CD4-positive, alpha-beta T cell treated with Interleukin-21 for 1 hour (primary cell): ENCODE measurements around the gene LOXL1.

Experiments used
- DNase-seq: peaks from one replicate; pipeline ENCODE4 v3.0.0-alpha.2; 2020

LOXL1 gene, protein sequence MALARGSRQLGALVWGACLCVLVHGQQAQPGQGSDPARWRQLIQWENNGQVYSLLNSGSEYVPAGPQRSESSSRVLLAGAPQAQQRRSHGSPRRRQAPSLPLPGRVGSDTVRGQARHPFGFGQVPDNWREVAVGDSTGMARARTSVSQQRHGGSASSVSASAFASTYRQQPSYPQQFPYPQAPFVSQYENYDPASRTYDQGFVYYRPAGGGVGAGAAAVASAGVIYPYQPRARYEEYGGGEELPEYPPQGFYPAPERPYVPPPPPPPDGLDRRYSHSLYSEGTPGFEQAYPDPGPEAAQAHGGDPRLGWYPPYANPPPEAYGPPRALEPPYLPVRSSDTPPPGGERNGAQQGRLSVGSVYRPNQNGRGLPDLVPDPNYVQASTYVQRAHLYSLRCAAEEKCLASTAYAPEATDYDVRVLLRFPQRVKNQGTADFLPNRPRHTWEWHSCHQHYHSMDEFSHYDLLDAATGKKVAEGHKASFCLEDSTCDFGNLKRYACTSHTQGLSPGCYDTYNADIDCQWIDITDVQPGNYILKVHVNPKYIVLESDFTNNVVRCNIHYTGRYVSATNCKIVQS

DNA sequence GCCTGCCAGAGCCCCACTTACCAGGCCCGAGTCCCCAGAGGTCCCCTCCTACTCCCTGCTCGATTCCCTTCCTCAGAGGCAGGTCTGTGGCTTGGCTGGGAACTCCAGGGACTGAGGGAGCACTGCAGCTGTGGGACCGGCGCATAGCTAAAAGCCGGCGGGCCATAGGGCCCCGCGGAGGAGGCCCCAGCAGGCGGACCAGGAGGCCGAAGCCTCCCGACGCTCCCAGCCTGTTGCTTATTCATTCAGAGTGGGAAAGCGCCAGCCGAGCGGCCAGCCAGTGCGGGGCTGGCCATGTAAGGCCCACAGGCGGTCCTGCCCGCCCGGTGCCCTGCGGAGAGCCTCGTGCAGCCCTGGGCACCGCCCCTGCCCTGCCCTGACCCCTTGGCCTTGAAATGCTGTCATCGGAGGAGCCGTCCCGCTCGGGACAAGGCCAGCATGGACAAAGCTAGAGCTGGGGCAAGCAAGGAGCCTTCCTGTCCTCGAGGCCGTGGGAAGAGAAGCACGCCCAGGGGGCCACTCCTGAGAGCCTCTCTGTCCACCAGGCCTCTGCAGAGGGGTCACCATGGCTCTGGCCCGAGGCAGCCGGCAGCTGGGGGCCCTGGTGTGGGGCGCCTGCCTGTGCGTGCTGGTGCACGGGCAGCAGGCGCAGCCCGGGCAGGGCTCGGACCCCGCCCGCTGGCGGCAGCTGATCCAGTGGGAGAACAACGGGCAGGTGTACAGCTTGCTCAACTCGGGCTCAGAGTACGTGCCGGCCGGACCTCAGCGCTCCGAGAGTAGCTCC lies at the start of gene LOXL1:
Gene LOXL1 (plus strand): TSS at position 244 of the 784 bp plus-strand sequence. CDS start 322 bp downstream, at position 566.
- no peak for DNase-seq

DNA sequence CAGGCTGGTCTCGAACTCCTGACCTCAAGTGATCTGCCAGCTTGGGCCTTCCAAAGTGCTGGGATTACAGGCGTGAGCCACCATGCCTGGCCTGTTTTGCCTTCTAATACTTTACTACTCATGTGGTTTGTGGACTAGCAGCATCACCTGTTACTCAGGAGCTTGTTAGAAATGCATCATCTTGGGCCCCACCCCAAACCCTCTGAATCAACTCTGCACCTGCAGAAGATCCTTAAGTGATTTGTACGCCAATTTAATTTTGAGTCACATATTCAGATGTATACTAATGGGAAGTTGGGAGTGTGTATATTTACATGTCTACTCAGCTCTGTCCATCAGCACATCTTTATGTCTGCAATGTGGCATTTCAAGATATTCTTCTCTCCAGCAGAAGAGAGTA lies 46.8 kb upstream of the LOXL1 start:
- no peak for DNase-seq

DNA sequence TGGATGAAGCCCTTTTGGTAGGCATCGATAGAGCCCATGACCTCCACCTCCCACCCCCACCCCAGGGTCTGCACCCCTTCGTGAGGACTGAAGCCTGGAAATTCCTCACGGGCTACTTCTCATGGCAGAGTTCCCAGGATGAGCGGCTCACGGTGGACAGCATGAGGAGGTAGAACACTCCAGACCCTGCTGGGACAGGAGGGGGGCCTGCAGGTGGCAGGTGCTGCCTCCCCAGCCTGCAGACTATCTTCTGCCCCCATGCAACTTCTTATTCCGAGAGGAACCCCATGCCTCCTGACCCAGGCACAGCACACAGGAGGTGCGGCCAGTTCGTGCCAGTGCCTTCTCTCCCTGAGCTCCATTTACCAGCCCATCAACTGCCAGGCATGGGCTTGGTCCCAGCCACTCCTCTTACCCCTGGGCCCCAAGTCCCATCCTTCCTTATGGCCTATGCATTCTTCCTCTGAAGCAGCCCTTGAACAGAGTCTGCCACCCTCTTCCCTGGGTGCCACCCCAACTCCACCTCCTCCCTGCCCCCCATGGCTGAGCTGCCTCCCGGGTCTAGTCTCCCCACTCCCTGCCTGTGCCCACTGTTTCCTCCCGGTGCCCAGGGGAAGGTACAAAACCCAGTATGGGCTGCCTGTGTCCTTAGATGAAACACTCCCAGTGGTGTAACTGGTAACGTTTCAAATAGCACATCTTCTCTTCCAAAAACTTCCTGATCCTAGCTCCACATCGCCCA lies 44.5 kb upstream of the LOXL1 start:
- DNase-seq: no peak

DNA sequence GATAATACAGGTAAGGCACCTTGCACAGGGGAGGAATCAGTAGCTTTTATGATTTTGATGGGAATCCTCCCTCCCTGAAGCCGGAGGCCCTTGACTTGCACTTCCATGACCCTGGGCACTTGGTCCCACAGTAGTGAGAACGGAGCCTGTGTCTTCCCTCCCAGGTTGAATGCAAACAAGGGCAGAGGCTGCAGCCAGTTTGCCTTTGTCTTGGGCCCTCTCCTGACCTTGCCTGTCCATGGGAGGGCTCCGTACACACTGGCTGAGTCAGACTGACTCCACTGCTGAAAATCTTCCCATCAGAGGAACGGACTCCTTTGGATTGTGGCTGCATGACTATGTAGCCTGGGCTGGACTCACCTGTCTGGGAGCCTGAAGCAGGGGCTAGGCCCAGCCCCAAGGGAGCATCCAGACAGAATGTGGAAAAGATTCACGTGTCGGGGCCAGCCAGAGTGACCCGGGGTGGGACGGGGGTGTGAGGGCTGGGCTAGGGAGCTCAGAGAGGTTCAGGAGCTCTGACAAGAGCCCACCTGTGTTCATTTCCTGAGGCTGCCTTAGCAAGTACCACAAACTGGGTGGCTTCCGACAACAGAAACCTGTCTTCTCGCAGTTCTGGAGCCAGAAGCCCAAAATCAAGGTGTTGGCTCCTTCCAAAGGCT lies 43.4 kb upstream of the LOXL1 start:
- no peak for DNase-seq

DNA sequence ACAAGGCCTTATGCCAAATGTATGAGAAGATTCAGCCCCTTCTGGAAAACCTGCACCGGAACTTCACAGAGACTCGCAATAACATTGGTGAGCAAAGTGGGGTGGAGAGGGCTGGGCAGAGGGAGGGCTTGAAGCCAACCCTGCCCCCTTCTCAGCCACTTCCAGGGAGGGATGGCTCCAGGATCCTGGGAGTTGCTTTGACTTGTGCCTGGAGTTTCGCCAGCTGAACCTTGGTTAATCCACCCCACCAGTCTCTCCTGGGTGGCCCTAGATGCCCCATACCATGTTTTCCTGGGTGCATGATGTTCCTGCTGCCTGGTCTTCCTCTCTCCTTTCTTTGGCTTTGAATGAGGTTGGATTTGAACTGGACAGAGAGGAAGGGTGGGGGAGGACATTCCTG lies 42.1 kb upstream of the LOXL1 start:
- DNase-seq: no peak

DNA sequence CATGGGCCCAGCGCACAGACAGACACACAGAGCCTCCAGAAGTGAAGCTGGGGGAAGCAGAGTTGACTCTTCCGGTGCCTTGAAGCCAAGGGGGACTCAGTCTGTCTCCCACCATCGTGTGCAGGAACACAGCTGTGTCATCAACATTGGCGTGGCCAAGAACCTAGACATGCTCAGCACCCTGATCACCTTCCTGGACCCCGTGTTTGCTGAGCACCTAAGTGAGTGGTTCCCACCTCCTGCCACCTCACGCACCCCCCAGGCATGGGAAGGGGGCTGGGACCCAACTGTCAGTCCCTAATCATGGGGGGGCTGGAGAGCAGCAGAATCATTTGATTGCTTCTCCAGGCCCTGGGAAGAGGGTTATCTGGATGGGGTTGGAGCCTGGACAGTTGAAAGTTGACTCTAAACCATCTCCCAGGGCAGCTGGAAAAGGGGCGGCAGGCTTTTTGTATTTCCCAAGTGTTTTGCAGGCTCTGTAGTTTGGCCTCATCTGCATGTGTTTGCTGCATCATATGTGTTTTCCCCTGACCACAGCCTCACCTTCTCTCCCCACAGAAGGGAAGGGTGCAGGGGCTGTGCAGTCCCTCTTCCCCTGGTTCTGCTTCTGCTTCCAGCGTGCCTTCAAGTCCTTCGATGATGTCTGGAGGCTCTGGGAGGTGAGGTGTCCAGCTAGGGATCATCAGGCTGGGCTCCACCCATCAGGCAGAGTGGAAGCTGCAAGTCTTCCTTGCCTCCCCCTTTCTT lies 40.1 kb upstream of the LOXL1 start:
- no peak for DNase-seq

DNA sequence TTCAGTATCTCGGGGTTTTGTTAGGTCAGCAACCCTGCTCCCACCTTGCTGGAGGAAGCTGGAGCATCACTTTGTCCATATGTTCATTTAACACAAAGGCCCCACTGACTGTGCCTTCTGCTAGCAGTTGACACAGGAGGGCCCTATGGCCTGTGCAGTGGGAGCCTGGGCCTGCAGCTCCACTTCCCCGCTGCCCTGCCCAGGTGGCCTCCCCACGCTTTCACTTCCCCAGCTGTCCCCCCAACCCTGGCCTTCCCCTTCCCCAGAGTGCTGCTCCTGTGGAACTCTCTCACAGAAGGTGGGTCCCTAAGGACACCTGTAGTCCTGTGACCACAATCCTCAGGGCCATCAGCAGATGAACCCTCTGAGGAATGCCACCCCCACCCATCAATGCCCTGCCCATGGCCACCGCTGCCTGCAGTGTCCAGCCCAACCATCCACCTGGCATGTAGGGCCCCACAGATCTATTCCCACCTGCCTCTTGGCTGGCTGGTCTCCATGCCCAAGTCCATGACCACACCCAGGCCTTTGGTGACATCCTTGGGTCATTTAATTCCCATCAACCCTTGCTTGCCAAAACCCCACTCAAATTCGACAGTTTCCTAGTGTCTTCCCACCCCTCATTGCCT lies 39.4 kb upstream of the LOXL1 start:
- no peak for DNase-seq

DNA sequence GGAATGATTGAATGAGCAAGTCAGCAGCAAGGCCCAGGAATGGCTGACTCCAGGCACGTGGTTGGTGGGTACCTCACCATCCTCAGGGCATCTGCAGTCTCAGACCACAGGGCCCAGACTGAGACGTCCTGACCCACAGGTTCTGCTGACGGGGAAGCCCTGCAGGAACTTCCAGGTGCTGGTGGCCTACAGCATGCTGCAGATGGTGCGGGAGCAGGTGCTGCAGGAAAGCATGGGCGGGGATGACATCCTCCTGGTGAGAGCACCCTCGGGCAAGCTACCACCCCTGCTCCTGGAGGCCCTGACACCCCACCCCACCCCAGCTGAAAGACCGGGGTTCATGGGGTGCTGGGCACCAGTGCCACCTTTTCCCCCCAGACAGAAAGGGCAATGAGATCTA lies 38.8 kb upstream of the LOXL1 start:
- no peak for DNase-seq

DNA sequence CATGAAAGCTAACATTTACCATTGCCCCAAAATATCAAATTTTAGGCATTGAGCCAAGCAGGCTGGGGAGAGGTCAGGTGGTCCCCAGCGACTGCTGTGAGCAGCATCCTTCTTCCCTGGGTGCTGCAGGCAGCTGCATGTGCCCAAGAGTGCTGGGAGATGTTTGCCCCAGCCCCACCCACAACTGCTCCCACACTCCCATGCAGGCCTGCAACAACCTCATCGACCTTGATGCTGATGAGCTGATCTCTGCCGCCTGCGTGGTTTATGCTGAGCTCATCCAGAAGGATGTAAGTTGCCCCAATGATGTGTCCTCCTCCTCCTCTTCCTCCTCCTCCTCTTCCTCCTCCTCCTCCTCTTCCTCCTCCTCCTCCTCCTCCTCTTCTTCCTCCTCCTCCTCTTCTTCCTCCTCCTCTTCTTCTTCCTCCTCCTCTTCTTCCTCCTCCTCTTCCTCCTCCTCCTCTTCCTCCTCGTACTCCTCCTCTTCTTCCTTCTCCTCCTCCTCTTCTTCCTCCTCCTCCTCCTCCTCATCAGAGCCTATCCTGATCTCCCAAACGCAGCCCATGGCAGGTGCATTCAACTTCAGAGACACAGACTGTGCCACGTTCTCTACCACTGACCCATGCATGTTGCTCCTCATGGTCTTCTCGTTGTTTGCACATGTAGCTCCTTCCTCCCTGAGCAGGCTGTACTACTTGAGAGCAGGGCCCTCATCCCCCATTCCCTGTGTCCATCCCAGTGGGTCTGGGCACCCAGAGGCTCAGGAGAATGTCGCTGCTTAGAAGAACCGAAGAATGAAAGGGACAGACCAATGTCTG lies 37.8 kb upstream of the LOXL1 start:
- DNase-seq: no peak

DNA sequence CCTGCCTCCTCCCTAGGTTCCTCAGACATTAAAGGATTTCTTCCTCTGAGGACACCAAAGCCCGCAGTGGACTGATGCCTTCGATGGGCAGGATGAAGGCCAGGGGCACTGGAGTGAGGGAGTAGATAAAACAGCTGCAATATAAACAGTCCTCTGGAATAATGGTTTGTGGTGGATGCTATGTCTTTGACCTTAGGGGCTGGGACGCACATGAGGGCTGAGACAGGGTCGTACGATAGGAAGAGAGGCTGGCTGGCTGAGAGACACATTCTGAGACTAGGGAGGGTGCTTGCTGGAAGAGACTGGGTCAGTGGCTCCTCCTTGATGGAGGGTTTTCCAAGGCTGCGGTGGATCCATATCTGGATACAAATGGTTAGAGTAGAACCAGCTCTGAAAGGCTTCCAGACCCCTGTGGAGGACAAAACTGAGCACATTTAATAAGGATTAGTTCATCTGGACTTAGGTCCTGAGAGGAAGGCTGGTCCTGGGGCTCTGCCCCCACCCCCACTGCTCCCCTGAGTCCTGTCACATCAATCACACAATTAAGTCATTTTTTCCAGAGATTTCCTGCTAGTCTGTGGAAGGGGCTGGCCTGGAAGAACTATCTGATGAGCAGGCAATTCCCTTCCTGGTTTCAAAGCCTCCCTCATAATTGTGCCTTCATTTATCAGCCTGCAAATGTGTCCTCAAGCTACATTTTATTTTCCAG lies 37.1 kb upstream of the LOXL1 start:
- no peak for DNase-seq

DNA sequence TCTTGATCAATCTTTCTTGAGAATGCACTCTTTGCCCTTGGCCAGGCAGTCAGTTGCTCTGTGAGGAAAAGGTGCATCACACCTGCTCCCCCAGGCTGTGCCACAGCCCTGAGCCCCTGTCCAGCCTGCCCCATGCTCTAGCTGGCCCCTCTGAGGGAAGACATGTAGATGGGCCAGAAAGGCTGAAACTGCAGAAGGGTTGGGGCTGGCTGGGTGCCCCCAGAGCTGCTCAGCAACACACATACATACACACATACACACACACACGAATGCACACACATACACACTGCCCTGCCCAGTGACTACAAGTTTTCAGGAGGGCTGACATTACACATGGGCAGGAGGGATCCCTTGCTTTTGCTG lies 36.5 kb upstream of the LOXL1 start:
- DNase-seq: no peak

DNA sequence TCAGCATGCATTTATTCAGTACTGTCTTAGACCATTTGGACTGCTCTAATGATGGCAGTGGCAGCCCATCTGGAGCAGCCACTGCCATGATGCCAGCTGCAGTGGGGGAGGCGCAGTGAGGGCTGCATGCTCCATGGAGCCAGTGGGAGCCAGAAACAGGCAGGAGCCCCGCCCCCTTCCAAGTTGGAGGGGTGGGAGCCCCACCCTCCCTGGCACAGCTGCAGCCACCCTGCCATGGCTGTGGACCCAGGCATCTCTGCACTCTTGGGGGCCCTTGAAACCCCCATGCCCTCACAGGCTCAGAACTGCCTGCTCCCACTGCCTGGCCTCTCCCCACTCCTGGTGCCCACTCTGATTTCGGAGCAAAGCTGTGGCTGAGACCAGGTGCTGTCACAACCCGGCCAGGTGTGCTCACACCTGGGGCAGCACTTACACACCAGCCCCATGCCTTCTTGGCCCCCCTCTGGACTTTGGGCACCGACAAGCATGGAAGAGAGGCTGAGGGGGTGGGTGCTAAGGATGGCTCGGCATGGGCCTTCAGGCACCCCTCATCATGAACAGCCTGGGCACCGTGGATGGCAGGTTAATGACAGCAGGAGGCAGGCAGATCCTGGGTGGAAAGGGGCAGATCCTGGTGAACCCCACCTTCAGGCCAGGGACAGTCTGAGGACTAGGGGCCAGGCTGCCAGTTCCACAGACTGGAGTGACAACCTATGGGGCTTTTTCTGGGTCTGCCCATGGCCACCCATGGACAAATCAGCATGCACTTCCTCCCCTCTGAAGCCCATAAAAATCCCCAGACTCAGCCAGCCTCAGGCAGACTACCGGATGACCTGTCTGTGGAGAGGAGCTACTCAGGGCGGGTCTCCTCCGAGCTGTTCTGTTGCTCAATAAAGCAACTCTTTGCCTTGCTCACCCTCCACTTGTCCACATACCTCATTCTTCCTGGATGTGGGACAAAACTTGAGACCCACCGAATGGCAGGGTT lies 34.6 kb upstream of the LOXL1 start:
- DNase-seq: no peak

DNA sequence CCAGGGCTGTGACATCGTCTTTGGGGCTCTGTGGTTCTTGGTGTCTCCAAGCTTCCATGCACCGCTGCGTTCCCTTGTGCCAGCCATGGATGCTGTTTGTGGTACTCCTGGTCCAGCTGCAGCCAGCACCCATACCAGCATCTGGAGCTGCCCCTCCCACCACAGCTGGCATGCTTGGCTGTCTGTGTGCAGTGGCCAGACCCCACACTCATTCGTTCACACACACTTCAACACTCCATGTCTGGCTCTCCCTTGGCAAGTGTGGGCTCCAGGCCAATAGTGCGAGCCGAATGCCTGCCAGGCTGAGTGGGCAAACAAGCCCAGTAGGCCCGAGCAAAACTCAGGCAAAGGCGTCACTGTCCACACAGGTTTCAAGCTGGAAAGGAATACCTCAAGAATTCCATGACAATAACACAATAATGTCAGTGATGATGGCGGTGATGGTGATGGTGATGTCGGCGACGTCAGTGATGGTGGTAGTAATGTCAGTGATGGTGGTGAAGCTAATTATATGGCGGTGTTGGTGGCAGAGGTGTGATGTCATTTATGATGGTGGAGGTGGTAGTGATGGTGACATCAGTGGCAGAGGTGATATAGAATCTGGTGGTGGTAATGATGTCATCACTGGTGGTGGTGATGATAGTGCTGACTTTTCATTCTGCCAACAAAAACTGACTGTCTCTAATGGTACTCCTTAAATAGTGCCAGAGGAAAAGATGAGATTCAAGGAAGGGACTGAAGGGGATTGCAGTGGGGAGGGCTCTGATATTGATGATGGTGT lies 33.6 kb upstream of the LOXL1 start:
- no peak for DNase-seq

DNA sequence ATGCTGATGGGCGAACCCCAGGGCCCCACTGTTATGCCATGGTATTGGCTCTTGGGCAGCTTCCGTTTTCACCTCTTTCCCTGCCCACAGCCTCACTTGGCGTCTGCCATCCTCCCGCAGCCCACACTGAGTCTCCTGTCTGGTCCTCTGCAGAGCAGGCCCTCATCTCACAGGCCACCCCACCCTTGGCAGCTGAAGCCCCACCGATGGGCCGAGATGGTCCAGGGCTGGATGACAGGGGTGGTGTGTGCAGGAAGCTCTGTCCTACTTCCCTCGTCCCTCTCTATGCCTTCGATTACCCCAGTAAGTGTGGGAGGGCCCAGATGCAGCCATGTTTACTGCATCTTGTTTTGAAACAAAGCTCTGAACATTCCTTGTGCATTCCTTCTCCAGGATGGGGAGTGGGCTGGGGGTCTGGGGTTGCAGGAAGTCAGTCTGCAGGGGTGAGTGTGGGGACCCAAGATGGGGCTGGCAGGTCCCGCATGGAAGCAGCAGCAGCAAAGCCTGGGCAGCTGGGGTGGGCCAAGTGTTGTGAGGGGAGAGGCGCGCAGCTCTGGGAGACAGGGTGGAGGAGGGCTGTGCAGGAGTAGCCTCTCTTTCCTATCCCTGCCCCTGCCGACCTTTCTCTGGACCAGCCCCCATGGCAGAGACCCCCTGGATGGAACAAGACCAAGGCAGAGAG lies 32.0 kb upstream of the LOXL1 start:
- DNase-seq: no peak

DNA sequence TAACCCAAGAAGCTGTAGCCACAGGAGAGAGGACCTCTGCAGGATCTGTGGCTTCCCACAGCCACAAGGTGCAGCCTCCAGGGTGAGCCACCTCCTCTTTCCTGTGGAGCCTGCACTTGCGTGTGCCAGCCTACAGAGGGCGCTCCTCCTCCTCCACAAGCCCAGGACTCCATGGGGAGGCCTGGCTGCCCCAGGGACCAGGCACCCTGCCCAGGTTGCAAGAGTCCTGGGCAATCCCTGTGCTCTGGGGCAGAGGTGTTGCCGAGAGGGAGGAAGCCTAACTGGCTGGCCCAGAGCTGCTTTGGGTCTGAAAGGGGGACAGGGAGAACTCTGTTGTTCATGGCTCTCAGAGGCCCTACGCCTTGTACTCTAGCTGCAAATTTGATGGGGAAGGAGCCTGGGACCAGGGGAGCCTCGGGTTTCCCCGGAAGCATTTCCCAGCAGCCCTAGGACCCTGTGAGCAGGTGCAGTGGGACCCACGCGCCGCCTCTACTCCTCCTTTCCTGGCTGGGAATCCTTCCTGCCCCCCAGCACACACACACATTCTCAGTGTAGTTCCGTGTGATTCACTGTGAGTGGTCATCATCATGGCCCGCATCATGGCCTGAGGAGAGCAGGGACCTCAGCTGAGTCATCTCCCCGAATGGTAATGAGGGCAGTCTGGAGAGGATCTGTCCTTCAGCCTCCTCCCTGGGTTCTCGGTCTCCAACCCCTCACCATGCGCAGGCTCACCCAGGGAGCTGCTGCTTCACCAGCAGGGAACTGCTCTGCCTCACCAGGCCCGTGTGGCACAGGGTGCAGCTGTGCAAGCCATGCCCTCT lies 28.6 kb upstream of the LOXL1 start:
- peak; percentile 66 for DNase-seq
